HG02623 (cell line): ENCODE results near the gene TAX1BP3.

Experiments
- ATAC-seq: cut with Tn5 transposase; IDR thresholded peaks from one replicate; pipeline ENCODE4 v1.9.1; 2021; ENCODE audit warnings: moderate library complexity; ENCODE audit not compliant: unreplicated experiment

The TAX1BP3 gene

DNA sequence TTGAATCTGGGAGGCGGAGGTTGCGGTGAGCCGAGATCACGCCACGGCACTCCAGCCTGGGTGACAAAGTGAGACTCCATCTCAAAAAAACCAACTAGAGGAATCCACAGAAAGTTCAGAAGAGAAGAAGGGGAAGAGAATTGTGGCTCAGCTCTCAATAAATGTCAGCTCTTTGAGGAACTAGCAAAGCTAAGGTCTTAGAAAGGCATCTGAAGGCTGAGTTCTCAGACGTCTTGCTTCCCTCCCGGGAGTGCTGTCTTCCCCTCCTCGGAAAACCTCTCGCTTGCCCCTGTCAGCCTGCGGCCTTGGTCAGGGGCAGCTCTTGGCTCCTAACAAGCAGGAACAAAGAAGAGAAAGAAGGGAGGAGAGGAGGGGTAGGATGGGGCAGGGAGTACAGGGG is 37.6 kb downstream of the TAX1BP3 start:
- ATAC-seq: no peak

DNA sequence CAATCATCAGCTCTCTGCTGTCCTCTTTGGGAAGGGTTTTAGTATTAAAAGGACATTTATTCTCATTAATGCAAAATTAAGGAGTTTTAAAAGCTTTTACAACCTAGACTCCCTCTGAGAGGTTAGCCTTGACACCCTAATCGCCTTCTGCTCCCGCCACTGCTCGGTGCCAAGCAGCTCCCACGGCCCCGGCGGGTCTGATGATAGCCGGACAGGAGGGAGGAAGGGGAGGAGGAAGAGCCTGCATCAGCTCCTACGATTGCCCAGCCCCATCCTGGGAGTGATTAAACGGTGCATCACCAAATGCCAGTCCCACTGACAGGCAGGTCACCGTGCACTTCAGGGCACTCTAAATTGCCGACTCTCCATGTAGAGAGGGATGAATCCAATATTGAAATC is 40.6 kb downstream of the TAX1BP3 start:
- no peak for ATAC-seq

GRCh38 chr17:3626831-3627768 is 41.3 kb downstream of the TAX1BP3 start:
- ATAC-seq: no peak

GRCh38 chr17:3622977-3623594 is 45.3 kb downstream of the TAX1BP3 start:
- ATAC-seq: no peak

GRCh38 chr17:3621146-3621720 is 47.1 kb downstream of the TAX1BP3 start:
- ATAC-seq: no peak

- ATAC-seq: no peak
These were observed 53.1 kb downstream of the TAX1BP3 start for GRCh38 chr17:3615160-3615870.

DNA sequence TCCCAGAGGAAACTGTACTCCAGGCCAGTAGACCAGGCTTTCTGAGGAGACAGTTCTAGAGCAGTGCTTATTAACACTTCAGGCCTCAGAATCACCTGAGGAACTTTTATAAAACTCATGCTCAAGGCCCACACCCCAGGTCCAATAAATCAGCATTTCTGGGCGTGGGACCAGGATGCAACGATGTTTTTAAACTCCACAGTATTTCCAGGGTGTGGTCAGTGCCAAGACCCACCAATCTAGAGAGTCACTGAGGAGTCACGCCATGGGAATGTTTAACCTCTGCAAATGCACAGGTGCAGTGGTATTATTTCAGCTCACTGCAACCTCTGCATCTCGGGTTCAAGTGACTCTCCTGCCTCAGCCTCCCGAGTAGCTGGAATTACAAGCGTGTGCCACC is 55.3 kb downstream of the TAX1BP3 start:
- no peak for ATAC-seq
